GM19452 (cell line): ENCODE data around the gene ENOX2.
"Not testable (repeated sequence)": the region's sequence is repeated elsewhere in the genome, so short reads cannot be mapped to it uniquely, and the experiment has no call there.

Experiments used
- ATAC-seq: cut with Tn5 transposase; IDR thresholded peaks from one replicate; pipeline ENCODE4 v1.9.1; 2021; ENCODE audit not compliant: unreplicated experiment

ENOX2 gene

DNA sequence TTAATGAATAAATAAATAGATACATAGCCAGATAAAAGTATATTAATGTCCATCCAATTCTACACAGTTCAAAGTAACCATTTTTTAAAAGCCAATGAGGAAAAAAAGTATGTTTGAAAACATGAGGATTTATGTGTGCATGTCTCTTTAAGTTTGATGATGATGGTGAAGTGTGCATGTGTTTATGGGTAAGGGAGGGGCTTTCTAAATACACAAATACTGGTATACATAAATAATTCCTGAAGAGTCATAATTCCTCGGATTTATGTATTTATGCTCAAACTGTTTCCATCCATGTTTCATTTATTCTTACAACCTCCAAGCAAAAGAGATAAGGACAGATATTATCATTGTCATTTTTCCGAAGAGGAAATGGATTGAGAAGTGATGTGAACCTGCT, 75.4 kb downstream of the ENOX2 start:
- ATAC-seq: no peak

DNA sequence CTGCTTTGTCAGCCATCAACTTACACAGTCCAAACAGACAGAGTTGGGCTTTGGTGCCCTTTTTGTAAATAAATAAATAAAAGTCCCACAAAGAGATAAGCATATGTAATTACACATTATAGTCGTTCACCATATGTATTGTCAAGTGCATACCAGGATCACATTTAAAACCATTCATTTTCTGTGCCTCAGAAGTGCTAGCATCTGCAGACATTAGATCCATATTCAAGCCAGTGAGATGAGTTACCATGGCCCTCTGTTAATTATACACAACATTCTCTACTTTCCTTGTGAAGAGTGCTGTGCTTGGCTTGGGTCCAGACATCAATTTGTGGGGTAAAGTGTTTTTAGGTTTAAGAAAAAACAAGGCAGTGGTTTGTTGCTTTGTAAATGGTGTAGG, 76.8 kb downstream of the ENOX2 start:
- ATAC-seq: no peak

DNA sequence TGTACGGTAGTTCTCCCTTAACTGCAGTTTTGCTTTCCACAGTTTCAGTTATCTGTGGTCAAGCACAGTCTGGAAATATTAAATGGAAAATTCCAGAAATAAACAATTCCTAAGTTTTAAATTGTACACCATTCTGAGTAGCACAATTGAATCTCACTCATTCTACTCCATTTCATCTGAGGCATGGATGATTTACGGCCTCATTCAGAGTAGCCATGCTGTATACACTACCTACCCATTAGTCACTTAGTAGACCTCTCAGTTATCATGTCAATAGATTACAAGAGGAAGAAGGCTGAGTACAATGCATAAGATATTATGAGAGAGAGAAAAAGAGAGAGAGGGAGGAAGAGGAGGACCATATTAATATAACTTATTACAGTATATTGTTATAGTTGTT, 77.5 kb downstream of the ENOX2 start:
- ATAC-seq: no peak

GRCh38 chrX:130819367-130819766, 83.6 kb downstream of the ENOX2 start:
- not testable (repeated sequence) for ATAC-seq

- ATAC-seq: not testable (repeated sequence)
Measured at GRCh38 chrX:130813932-130814331, 89.1 kb downstream of the ENOX2 start.

- ATAC-seq: no peak
Measured at GRCh38 chrX:130810561-130810960, 92.4 kb downstream of the ENOX2 start.

GRCh38 chrX:130805903-130806302, 97.1 kb downstream of the ENOX2 start:
- no peak for ATAC-seq

DNA sequence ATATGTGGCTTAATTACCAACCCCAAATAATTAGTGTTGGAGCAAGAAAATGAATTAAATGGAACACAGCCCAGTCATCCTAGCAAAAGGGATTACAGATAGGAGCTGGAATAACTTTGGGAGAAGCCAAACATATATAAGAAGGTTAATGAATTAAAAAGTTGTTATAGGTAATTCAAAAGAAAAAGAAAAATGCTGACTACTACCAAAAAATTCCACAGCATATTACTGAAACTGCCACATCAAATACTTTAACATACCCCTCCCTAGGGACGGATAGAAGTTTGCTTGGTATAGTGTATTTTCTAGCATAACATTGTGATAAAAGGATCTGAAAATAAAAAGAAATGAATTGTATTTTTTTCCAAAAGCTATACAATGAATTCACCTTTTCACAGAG, 99.5 kb downstream of the ENOX2 start:
- ATAC-seq: no peak

DNA sequence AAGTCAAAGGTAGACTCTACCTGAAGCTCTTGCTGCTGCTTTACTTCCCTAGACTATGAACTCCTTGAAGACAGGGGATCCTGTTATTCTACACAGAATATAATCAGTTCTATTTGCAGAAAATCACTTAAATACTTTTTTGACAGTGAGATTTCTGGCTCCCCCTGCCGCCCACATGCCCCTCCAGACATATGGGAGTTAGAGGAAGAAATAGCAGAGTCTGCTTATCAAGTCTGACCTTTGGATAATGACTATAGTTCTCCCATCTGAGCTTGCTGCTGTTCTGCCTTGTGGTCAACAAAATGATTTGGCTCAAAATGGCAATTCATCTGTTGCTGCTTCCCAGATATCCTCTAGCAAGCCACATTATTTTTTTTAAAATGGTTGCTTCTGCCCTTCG, 101.1 kb downstream of the ENOX2 start:
- ATAC-seq: no peak

DNA sequence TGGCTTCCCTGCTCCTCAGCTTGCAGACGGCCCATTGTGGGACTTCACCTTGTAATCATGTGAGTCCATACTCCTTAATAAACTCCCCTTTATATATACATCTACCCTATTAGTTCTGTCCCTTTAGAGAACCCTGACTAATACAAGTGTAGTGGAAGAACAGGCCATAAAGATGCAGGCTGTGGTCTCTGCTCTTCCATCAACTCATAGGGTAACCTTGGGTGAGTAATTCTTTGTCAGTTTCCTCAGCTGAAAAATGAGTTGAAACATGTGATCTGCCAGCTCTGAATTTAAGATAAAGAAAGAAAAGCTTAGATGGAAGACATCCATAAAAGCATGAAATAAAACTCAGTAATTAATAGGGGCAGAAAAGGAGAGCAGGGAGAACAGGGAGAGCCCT, 103.6 kb downstream of the ENOX2 start:
- ATAC-seq: no peak

- no peak for ATAC-seq
Measured at GRCh38 chrX:130793975-130794374, 109.0 kb downstream of the ENOX2 start.

DNA sequence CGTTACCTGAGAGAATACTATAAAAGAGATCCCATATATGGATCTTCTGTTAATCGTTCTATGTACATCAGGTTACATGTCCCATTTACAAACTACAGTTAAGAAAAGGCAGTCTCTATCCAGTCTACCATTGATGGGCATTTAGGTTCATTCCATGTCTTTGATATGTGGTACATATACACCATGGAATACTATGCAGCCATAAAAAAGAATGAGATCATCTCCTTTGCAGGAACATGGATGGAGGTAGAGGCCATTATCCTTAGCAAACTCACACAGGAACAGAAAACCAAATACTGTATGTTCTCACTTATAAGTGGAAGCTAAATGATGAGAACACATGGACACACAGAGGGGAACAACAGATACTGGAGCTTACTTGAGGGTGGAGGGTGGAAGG, 111.1 kb downstream of the ENOX2 start:
- not testable (repeated sequence) for ATAC-seq

- no peak for ATAC-seq
Measured at GRCh38 chrX:130789793-130790192, 113.2 kb downstream of the ENOX2 start.

DNA sequence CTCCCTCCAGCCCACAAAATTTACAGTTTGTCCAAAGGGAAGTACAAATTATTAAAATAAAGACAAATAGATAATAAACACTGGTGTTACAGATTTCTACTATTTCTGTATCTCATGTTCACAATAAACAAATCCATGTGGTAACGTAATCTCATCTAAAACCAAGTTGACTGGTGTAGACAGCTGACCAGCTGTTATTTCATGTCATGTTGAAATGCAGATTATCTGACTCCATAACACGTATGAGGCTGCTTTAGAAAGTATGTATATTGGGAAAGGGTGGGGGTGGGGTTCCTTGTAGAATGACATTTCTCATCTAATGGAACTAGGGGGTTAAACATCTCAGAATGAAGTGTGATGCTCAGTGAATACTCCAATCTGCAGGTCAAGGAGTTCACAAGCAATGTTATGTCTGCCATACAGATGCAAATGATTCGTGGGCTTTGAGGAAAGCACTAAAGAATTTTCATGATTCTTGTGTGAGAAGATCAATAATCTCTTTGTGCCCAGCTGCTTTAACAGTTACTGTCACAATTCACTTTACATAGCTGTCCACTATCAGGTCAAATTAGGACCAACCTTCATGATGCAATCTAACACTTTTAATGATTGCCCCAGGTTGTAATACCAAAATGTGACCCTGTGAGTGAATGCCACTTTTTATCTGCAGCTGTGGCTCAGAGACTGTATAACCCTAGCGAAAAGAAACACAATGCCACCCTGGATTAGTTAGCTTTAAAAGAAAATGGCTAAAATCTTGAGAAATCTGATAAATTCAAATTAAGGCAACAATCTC, 114.0 kb downstream of the ENOX2 start:
- no peak for ATAC-seq

- ATAC-seq: no peak
Measured at GRCh38 chrX:130786030-130786429, 117.0 kb downstream of the ENOX2 start.

DNA sequence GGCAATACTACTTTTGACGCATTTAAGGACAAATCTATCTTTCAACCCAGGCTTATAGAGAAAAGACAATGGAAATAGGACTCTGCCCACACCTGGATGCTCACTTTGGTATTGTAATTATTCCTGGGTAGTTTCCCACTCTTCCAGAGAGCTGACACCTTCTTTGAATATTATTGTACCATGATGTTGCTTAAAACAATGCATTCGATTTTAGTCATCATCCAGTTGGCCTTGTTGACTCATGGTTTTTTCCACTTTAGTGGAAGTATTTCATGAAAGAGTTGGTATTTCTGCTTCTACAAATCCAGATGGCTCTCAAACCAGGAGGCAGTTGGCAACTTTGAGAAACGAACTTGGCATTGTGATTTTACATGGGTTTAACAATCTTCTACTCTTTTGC, 124.2 kb downstream of the ENOX2 start:
- ATAC-seq: no peak

GRCh38 chrX:130775849-130776248, 127.2 kb downstream of the ENOX2 start:
- no peak for ATAC-seq

DNA sequence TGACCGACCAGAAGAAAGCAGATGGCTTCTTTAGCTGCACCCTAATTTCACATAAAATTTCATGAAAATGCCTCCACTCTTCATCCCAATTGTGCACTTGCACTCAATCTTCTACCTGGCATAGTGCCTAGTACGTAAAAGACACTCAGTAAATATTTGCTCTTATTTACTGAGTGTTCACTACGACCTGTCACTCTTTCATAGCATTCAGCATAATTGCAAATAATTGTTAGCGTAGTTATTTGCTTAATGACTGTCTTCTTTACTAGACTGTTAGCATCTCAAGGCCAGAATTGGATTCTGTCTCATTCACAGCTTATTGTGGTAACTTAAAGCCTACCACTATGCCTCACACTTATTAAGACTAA, 130.2 kb downstream of the ENOX2 start:
- no peak for ATAC-seq

GRCh38 chrX:130772105-130772775, 130.8 kb downstream of the ENOX2 start:
- ATAC-seq: no peak

DNA sequence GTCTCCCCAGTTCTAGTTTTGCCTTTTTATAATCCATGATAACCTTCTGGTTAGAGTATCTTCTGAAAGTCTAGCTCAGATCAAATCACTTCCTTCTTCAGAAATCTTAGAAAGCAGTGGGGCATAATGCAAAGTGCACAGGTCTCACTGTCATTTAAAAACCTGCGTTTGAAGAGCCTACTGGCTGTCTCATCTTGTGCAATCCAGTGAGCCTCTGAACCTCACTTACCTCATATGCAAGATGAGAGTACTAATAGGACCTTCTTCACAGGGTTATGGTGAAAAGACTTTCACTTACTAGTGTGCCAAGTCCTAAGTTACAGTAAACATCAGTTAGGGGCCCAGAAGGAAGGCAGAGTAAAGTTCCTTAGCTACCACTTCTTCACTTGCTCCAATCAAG, 131.4 kb downstream of the ENOX2 start:
- no peak for ATAC-seq

GRCh38 chrX:130771230-130771629, 131.8 kb downstream of the ENOX2 start:
- ATAC-seq: no peak

DNA sequence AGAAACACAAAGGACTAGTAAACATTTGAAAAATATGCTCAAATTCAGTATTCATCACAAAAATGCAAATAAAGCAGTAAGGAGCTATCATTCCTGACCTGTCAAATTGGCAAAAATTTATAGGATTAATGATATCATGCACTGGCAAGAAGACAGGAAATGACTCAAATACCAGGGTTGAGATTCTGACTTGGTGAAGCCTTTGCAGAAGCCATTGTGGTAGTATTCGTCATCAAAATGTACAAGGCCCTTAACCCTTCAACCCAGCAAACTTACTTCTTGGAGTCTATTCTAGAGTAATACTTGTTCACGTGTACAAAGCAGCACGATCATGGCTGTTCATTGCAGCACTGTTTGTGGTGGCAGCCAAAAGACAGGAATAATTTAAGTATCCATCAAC, 132.4 kb downstream of the ENOX2 start:
- no peak for ATAC-seq

- no peak for ATAC-seq
Measured at GRCh38 chrX:130769835-130770234, 133.2 kb downstream of the ENOX2 start.
